Activated CD8-positive, alpha-beta memory T cell treated with anti-CD3 and anti-CD28 coated beads, Interleukin-2, amount 50 U/mL, for 24 hours (primary cell): ENCODE data around the gene PLEKHA5.
"Not testable (repeated sequence)": the region's sequence is repeated elsewhere in the genome, so short reads cannot be mapped to it uniquely, and the experiment has no call there.

Experiments used
- DNase-seq: peaks from one replicate; pipeline ENCODE4 v3.0.0-alpha.2; 2020; ENCODE audit errors: extremely low read depth

PLEKHA5 gene

GRCh38 chr12:19282133-19282699, 152.7 kb downstream of the PLEKHA5 start:
- DNase-seq: no peak

GRCh38 chr12:19284658-19285057, 155.1 kb downstream of the PLEKHA5 start:
- DNase-seq: no peak

DNA sequence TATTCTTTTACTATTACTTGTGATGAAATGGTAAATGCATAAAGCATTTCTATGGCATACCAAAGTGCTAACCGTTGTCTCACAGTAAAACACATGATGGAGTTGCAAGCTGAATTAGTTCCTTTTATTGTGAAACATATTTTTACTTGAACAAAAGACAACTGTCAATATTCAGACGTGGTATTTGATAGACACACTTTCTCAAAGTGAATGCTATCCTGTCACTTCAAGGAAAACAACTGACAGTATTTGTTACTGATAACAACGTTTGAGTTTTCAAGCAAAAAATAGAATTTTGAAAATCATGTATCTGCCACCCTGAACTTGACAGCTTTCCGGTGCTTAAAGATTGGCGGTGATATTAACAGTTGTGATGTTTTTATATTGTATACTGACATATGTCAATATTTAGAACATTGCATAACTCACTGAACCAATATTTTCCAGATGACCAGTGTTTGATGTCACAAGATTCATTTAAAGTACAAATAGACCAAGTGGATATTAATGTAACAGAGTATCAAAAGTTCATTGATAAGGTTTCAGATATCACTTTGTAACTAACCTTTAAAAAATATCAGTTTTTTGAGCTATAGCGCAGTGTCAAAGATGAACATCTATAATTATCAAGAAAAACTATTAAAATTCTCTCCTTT, 156.4 kb downstream of the PLEKHA5 start:
- DNase-seq: no peak

DNA sequence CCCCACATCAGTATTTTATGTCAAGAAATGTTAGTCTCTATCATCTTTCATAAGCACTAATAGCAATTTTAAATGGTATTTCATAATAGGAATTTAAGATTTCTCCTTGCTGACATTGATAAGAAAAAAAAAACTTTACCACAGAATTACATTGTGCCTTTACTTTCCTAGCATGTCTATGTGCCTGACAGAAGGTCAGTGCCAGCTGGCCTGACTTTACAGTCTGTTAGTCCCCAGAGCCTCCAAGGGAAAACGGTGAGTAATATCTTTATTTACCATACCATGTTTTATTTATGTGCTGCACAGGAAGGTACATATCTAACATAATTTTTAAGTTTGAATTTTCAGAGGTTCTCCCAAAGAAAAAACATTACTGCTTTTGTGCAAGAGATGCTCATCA, 157.8 kb downstream of the PLEKHA5 start:
- no peak for DNase-seq

- no peak for DNase-seq
Measured at GRCh38 chr12:19288161-19288560, 158.6 kb downstream of the PLEKHA5 start.

GRCh38 chr12:19288603-19289244, 159.2 kb downstream of the PLEKHA5 start:
- no peak for DNase-seq

- no peak for DNase-seq
Measured at GRCh38 chr12:19298836-19299605, 169.5 kb downstream of the PLEKHA5 start.

DNA sequence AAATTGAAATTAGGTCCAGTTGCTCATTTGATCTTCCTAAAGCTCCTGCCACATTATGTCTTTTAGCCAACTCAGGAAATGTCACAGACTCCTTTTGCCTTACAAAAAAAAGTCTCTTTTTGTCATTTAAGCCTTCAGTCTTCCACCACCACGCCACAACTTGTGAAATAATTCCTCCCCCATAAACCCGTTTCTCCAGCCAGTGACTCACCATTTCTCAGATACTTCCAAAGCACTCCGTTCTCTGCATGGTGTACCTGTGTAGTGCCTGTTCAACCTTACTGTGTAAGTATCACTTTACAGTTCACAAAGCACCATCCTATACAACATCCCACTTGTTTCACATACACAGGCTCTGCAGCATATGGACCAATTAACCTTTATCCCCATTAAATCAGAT, 170.2 kb downstream of the PLEKHA5 start:
- DNase-seq: no peak

GRCh38 chr12:19301223-19301622, 171.7 kb downstream of the PLEKHA5 start:
- DNase-seq: no peak

- no peak for DNase-seq
Measured at GRCh38 chr12:19301688-19302087, 172.2 kb downstream of the PLEKHA5 start.

GRCh38 chr12:19302100-19302640, 172.6 kb downstream of the PLEKHA5 start:
- no peak for DNase-seq

- no peak for DNase-seq
Measured at GRCh38 chr12:19303496-19303895, 174.0 kb downstream of the PLEKHA5 start.

DNA sequence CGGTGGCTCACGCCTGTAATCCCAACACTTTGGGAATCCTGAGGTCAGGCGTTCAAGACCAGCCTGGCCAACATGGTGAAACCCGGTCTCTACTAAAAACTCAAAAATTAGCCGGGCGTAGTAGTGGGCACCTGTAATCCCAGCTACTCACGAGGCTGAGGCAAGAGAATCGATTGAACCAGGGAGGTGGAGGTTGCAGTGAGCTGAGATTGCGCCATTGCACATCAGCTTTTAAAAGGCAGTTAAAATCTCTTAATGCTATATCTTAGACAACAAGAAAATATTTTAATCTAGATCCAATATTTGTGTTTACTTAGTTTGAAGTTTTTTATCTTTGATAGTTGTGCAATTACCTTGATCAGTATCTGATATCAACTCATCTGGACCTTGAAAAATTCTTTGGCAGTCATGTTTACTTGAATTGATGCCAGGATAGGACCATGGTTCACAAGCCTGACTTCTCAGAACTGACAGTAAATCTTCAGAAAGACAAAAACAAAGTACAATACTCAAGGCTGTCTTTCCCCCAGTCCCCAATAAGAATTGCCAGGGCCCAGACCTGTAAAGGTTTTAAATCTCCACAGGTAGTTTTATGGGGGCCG, 174.7 kb downstream of the PLEKHA5 start:
- no peak for DNase-seq

DNA sequence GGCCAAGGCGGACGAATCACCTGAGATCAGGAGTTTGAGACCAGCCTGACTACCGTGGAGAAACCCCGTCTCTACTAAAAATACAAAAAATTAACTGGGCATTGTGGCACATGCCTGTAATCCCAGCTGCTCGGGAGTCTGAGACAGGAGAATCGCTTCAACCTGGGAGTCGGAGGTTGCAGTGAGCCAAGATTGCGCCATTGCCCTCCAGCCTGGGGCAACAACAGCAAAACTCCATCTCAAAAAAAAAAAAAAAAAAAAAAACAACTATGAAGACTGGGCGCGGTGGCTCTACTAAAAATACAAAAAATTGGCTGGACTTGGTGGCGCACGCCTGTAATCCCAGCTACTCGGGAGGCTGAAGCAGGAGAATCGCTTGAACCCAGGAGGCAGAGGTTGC, 176.1 kb downstream of the PLEKHA5 start:
- DNase-seq: not testable (repeated sequence)

DNA sequence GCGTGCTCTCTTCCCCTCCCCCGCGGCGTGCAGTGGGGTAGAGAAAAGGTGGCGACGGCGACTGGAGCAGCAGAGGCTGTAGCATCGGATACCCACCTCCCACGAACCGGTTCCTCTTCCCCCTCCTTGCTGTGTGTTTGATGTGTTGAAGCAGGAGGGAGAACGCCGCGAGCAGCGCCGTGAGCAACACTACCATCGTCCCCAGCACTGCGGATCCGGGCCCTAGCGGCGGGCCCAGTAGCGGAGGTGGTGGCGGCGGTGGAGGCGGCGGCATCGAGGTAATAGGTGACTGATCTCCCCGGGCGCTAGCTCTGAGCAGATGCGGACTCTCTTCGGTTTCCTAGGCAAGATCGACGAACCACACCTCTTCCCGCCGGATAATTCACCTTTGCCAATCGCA, 176.8 kb downstream of the PLEKHA5 start:
- no peak for DNase-seq

DNA sequence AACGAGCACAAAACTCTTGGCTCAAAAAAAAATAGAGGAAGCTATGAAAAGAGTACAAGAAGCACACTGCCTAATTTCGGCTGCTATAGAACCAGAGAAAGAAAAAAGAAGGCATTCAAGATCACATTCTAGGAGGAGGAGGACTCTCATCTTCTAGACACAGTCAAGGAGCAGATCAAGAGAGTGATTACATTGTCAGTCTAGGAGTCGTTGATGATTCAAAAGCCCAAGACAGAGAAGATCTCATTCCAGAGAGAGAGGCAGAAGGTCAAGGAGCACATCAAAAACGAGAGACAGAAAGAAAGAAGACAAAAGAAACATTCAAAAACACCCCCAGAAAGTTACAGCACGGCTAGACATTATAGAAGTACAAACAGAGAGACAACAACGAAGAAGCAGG, 177.9 kb downstream of the PLEKHA5 start:
- no peak for DNase-seq

GRCh38 chr12:19311165-19311564, 181.6 kb downstream of the PLEKHA5 start:
- DNase-seq: no peak

GRCh38 chr12:19312637-19313036, 183.1 kb downstream of the PLEKHA5 start:
- DNase-seq: no peak

GRCh38 chr12:19316425-19316824, 186.9 kb downstream of the PLEKHA5 start:
- DNase-seq: no peak

- DNase-seq: no peak
Measured at GRCh38 chr12:19322376-19322775, 192.8 kb downstream of the PLEKHA5 start.

- no peak for DNase-seq
Measured at GRCh38 chr12:19323805-19324204, 194.3 kb downstream of the PLEKHA5 start.

DNA sequence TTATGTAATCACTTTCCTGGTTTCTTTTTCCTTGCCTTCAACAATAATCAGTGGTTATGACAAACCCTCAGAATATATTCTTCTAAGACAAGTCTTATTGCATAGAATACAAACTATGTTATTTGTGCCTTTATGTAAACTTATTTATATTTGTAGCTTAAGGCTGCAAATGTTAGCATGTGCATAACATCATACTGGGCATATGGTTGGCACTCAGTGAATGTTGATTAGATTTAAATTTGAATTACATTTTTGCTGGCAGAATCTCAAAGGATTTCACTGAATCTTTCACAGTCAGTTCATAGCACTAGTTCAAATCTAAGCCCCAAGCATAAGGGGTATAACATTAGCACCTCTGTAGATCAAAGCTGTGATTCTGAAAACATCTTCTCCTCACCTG, 196.6 kb downstream of the PLEKHA5 start:
- DNase-seq: no peak
